ENCODE measurements around the gene HRCT1.
"Not testable (repeated sequence)": the region's sequence is repeated elsewhere in the genome, so short reads cannot be mapped to it uniquely, and the experiment has no call there.

The HRCT1 gene

DNA sequence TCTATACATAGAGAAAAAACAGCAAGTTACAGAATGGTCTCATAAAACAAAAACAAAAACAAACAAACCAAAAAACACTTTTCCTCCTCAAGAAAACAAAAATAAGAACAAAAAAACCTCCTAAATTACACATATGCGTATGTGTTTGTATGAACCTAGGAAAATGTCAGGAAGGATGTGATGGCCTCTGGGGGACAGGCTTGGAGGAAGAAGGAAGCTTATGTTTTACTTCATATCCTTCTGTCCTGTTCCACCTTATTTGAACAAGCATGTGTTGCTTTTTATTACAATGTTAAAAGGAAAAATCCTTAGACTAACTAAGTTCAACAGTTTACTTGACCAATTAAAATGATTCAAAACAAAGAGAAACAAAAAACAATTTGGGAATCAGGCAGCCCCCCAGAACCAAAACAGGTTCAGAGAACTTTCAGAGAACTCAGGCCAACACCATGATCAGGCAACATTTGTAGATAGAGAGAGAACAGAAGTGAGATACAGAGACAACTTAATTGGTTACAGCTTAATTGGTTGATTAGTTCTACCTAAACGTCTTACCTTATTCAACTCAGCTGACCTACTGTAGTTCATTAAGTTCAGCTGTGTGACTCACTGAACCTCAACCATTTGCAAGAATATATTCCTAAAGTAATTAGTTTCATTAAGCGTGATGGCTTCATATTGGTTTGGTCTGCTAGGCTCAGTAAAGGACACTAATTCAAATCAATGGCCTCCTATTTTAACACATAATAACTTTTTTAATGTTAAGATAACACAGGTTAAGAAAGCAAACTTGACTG, 13.4 kb downstream of the HRCT1 start:
- DNase-seq (ENCODE audit: low spot score), result no peak

- no peak for DNase-seq (ENCODE audit: low spot score)
Observed at GRCh38 chr9:35920051-35920620, 14.1 kb downstream of the HRCT1 start.

DNA sequence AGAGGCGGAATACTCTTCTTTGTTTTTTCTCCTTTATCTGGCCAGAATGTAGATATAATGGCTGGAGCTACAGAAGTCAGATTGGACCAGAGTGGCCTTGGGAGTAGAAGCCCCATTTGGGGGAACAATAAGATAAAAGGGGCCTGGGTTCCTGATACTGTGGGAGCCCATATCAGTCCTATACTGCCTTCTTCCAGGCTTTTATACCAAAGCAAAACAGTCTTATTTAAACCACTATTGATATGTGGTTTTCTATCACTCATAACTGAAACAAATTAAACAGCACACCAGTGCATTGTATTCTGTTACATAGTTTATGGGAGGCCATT, 17.6 kb downstream of the HRCT1 start:
- DNase-seq (ENCODE audit: low spot score), result no peak

DNA sequence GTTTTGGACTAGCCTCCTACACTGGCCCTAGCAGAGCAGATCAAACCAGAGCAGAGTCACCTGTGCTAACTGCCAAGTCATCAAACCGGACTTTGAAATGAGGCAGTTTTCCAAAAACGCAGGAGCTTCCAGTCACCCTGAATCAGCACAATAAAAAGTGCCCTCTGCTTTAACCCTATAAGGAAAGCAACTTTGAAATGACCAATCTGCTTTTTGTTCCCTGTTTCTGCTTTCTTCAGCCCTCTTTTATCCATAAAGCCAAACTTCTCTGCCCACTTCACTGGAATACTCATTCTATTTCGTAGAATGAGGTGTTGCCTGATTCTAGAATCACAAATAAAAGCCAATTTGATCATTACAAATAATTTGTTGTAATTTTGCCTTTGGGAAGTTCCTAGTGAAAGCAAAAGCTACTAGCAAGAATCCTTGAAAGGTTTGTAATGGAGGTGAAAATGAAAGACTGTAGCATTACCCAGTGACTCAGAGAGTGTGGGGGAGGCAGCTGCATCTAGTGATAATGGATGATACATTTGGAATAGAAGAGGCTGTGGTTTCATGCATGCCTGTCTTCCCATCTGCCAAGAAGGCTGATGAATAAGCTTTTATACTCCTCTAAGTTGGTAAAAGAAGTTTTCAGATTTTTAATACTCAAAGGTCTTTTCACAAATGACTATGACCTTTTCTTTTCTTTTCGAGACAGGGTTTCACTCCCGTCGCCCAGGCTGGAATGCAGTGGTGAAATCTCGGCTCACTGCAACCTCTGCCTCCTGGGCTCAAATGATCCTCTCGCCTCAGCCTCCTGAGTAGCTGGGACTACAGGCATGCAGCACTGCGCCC, 18.1 kb downstream of the HRCT1 start:
- no peak for DNase-seq (ENCODE audit: low spot score)

DNA sequence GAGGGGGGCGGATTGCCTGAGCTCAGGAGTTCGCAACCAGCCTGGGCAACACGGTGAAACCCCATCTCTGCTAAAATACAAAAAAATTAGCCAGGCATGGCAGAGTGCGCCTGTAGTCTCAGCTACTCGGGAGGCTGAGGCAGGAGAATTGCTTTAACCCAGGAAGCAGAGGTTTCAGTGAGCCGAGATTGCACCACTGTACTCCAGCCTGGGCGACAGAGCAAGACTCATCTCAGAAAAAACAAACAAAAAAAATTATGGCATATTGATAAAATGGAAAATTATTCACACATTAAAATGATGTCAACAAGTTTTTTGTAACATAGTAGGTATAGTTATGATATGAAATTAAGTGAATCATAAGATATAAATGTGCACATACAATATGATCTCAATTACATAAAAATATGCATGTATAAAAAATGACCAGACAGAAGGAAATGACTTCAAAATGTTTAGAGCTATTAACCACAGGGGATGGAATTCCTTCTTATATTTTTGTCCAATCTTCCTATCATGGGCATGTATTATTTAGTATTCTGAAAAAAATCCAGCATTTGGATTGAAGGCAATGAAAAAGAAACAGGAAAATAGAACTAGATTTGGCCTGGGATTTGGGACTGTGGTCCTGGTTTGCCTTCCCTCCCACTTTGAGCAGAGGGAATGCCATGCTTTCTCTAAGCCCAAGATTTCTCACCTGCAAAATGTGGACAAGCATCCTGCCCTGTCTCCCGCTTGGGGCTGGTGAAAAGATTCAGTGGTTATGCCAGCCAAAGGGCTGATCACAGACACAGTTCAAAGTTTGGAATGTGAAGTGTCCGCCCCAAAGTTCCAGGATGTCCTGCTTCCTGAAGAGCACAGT, 22.8 kb downstream of the HRCT1 start:
- no peak for DNase-seq (ENCODE audit: low spot score)

- DNase-seq (ENCODE audit: low spot score), result no peak
Observed at GRCh38 chr9:35929453-35929718, 23.4 kb downstream of the HRCT1 start.

- no peak for DNase-seq (ENCODE audit: low spot score)
Observed at GRCh38 chr9:35930521-35930920, 24.5 kb downstream of the HRCT1 start.

- DNase-seq (ENCODE audit: low spot score), result no peak
Observed at GRCh38 chr9:35930989-35931388, 25.0 kb downstream of the HRCT1 start.

- peak; percentile 17 for DNase-seq (ENCODE audit: low spot score)
Observed at GRCh38 chr9:35932735-35933134, 26.7 kb downstream of the HRCT1 start.

- DNase-seq (ENCODE audit: low spot score), result no peak
Observed at GRCh38 chr9:35933550-35934067, 27.6 kb downstream of the HRCT1 start.

DNA sequence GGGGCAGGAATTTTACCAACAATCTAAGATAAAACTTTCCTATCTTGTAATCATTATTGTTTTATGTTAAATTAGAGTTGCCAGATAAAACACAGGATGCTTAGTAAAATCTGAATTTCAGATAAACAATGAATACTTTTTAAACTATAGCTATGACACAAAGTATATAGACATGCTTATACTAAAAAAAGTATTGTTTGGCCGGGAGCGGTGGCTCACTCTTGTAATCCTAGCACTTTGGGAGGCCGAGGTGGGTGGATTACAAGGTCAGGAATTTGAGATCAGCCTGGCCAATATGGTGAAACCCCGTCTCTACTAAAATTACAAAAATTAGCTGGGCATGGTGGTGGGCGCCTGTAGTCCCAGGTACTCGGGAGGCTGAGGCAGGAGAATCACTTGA, 28.1 kb downstream of the HRCT1 start:
- not testable (repeated sequence) for DNase-seq (ENCODE audit: low spot score)

- no peak for DNase-seq (ENCODE audit: low spot score)
Observed at GRCh38 chr9:35935261-35935660, 29.3 kb downstream of the HRCT1 start.

DNA sequence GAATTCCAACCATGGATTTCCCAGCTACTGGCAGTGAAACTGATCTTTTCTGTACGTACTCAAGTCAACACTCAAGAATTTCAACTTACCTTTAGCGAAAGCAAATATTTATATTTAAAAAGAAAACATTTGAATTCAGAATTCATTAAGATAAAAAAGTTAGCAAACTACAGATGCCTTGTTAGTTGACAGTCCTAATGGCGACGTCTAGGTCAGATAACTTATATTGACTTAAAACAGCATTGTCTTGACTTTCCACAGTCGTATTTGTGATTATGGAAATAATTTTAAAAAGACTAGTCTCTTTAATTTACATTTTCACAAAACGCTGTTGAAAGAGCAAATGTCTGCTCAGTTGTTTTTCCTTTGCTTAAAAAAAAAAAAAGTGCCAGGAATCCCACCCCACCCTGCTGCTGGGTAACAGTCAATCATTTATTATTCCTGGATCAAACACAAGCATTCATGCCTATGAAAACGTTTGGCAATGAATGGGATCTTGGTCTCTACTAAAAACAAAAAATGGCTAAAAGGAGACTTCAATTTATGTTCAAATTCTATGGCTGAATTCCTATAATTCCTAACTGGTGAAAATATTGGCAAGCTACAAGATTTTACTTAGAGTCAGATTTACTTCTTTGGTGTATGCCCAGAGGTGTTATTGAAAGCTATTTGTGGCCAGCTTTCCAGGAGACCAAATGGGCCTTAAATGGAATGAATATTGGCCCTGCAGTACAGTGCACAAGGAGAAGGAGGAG, 29.9 kb downstream of the HRCT1 start:
- DNase-seq (ENCODE audit: low spot score), result no peak

DNA sequence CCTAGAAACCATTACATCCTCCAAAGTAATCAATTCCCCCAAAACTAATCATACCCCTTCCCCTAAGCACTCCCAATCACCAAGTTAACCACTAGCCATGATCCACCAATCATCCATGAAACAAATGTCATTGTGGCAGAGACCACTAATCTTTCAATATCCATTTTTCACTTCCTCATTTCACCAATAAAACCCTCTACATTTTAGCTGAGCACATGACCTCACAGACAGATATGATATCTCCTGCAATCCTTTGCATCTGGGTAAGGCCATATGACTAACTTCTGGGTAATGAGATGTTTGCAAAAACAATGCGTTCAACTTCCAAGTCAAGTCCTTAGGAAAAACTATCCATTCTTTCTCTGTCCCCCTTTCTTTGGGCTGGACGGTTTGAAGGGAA, 31.2 kb downstream of the HRCT1 start:
- no peak for DNase-seq (ENCODE audit: low spot score)

- no peak for DNase-seq (ENCODE audit: low spot score)
Observed at GRCh38 chr9:35938474-35939356, 32.7 kb downstream of the HRCT1 start.

DNA sequence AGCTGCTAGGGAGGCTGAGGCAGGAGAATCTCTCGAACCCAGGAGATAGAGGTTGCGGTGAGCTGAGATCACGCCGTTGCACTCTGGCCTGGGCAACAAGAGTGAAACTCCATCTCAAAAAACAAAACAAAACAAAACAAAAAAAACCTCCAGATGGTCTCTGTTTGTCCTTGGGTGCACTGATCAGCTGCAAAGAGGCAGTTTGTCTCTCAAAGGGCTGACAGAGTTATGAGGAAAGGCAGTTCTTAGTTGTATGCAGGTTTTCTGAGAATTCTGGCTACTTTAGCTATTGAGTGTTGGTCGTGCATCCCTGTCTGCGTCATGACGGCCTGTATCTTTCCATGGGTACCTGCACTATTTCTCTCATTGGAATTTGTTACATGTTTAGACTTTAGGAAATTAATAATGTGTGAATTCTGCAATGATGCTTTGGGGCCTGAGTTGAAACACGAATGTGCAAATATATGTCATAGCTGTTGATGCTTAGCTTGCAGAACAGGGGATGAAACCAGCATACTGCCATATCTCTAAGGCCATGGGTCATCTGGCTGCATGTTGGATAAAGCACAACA, 33.8 kb downstream of the HRCT1 start:
- no peak for DNase-seq (ENCODE audit: low spot score)

- peak; percentile 39 for DNase-seq (ENCODE audit: low spot score)
Observed at GRCh38 chr9:35940458-35941407, 34.7 kb downstream of the HRCT1 start.

DNA sequence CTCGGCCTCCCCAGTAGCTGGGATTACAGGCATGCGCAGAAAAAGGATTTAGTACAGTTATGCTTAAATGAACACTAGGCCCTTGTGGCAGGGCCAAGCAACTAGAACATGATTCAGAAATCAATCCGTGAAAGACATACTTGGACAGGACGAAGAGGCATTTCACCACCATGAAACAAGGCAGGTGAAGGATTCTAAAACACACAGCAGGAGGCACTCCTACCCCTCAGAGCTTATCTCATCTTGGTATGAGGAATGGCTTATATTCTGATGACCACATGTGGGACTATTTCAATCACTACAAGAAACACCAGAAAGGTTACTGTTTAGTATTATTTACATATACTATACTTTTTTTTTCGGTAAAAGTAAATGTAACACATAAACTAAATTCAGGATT, 36.3 kb downstream of the HRCT1 start:
- DNase-seq (ENCODE audit: low spot score), result no peak

- DNase-seq (ENCODE audit: low spot score), result no peak
Observed at GRCh38 chr9:35944173-35944572, 38.2 kb downstream of the HRCT1 start.
